Tibial nerve (tissue), 4 donors: ENCODE results near the gene EDDM13. TPM values are rescaled to one million over a fixed set of nuclear protein-coding genes. Genes with fewer than 3 reads are reported as not detected.

Experiments used
- DNase-seq, 2 donors: peaks; one replicate each; pipeline ENCODE4 v3.0.0-alpha.2; 2019; ENCODE audit warnings: low spot score in 2 of 2
- H3K27ac ChIP-seq, 4 donors: fragments of 200-600 bp; sonication (generic) in 3 of 4; one replicate each; pipeline ENCODE4 v1.5.1; 2017 to 2019; ENCODE audit warnings: mild to moderate bottlenecking in 1 of 4
- H3K27me3 ChIP-seq, 2 donors: fragments of 200-600 bp; sonication (generic) in 1 of 2; one replicate each; pipeline versions ENCODE4 v1.5.1 to v1.6.0; 2017 to 2019
- H3K36me3 ChIP-seq, 3 donors: fragments of 200-600 bp; sonication (generic); one replicate each; pipeline ENCODE4 v1.5.1; 2018 to 2019
- H3K4me1 ChIP-seq, 4 donors: fragments of 200-600 bp; sonication (generic) in 3 of 4; one replicate each; pipeline ENCODE4 v1.5.1; 2017 to 2019
- H3K4me3 ChIP-seq, 4 donors: fragments of 200-600 bp; sonication (generic) in 3 of 4; one replicate each; pipeline ENCODE4 v1.5.1; 2017 to 2019; ENCODE audit warnings: mild to moderate bottlenecking in 1 of 4, moderate library complexity in 1 of 4
- H3K9me3 ChIP-seq, 4 donors: fragments of 200-600 bp; sonication (generic) in 3 of 4; one replicate each; pipeline ENCODE4 v1.5.1; 2017 to 2019
- CTCF ChIP-seq, 5 experiments: fragments of 200-600 bp in 3 of 5; fragments of 450-650 bp in 2 of 5; sonication (generic) in 3 of 5; IDR thresholded peaks; one replicate each; pipeline ENCODE4 v1.5.1; 2016 to 2019; ENCODE audit warnings: antibody characterized with exemption in 5 of 5, mild to moderate bottlenecking in 3 of 5, moderate library complexity in 2 of 5
- EP300 ChIP-seq, 2 donors: sonication (generic); formaldehyde crosslinking; IDR thresholded peaks; one replicate each; pipeline ENCODE4 v1.6.1; 2017; ENCODE audit warnings: antibody characterized with exemption in 2 of 2, mild to moderate bottlenecking in 1 of 2
- POLR2A ChIP-seq, 2 donors: fragments of 450-650 bp; IDR thresholded peaks; one replicate each; pipeline ENCODE4 v1.6.1; 2017; ENCODE audit warnings: antibody characterized with exemption in 2 of 2, mild to moderate bottlenecking in 2 of 2, moderate library complexity in 2 of 2
- WGBS, 2 donors: methylation state at CpG; one replicate each; pipeline ENCODE4 v1.1.5; 2018; 5-methylcytosine and 5-hydroxymethylcytosine counted together
- total RNA-seq, 4 donors: library from RNA; depleted of rRNA; stranded (reverse); fragments of >200 nt; gene quantifications; one replicate each; pipeline ENCODE4 v1.1.0, GENCODE V29; 2016

Gene EDDM13
- total RNA-seq, 4 donors from 2014 or later: not detected

GRCh38 chr19:56314381-56315076, 42.0 kb downstream of the EDDM13 start, which contains the start of gene ZSCAN5A:
Gene ZSCAN5A (minus strand): TSS chr19:56314839. CDS start chr19:56225046, 89,793 bp downstream.
- H3K27me3 ChIP-seq: no peaks in the 10 kb centered on the region
- H3K27ac ChIP-seq: peak within 1 kb of the TSS; percentile 94 to 99 (median 98)
- 0% methylated on average over 34 to 35 of the region's 47 CpGs for WGBS, 2 donors
- peaks cover 0 to 28% (median 0%) of the 10 kb centered on the region in 3 donors for H3K36me3 ChIP-seq
- H3K9me3 ChIP-seq: no peaks in the 10 kb centered on the region
- H3K4me3 ChIP-seq: peak within 1 kb of the TSS; percentile 46 to 75 (median 66)
- TF ChIP-seq CTCF (IDR thresholded peaks at IDR 0.05): peak in 1 of 5 experiments; percentile 26
- TF ChIP-seq EP300 (IDR thresholded peaks at IDR 0.05): peak; percentile 53 to 81
- TF ChIP-seq POLR2A (IDR thresholded peaks at IDR 0.05): peak; percentile 13 to 32
- peaks cover 0 to 17% (median 3%) of the 10 kb centered on the region in 4 donors for H3K4me1 ChIP-seq
- DNase-seq: peak; percentile 94 to 95

- Histone ChIP-seq H3K4me3 (peak overlapping the region; percentile 46 to 75 (median 66)), H3K4me1 (peaks cover 0 to 17% (median 3%) of the 10 kb centered on the region in 4 donors)
- WGBS, 2 donors: 2 to 3% methylated on average over 30 to 31 of the region's 37 CpGs
Measured at GRCh38 chr19:56315077-56315828, 42.7 kb downstream of the EDDM13 start.

GRCh38 chr19:56316728-56317127, 44.2 kb downstream of the EDDM13 start:
- H3K4me3 ChIP-seq: no peak overlapping the region
- WGBS, 2 donors: 90 to 96% methylated on average over 5 of the region's 5 CpGs
- H3K9me3 ChIP-seq: no peaks in the 10 kb centered on the region
- no peak overlapping the region for H3K27ac ChIP-seq
- no peaks in the 10 kb centered on the region for H3K27me3 ChIP-seq
- no peak for DNase-seq
- H3K4me1 ChIP-seq: peaks cover 0 to 17% (median 3%) of the 10 kb centered on the region in 4 donors
- TF ChIP-seq EP300 (IDR thresholded peaks at IDR 0.05): no peak
- peaks cover 0 to 8% (median 0%) of the 10 kb centered on the region in 3 donors for H3K36me3 ChIP-seq

More at GRCh38 chr19:56315077-56315828, 42.7 kb downstream of the EDDM13 start:
- peak; percentile 88 to 96 for DNase-seq
- Histone ChIP-seq H3K27ac (peak overlapping the region; percentile 94 to 99 (median 98)), H3K9me3 (no peaks in the 10 kb centered on the region), H3K27me3 (no peaks in the 10 kb centered on the region), H3K36me3 (peaks cover 0 to 20% (median 0%) of the 10 kb centered on the region in 3 donors)
- TF ChIP-seq EP300 (IDR thresholded peaks at IDR 0.05) (peak; percentile 28 to 40), CTCF (IDR thresholded peaks at IDR 0.05) (no peak), POLR2A (IDR thresholded peaks at IDR 0.05) (peak; percentile 42 to 46)

- TF ChIP-seq EP300 (IDR thresholded peaks at IDR 0.05): no peak
- TF ChIP-seq POLR2A (IDR thresholded peaks at IDR 0.05): no peak
- TF ChIP-seq CTCF (IDR thresholded peaks at IDR 0.05): no peak
- H3K36me3 ChIP-seq: peaks cover 0 to under 1% (median 0%) of the 10 kb centered on the region in 3 donors
- H3K9me3 ChIP-seq: no peaks in the 10 kb centered on the region
- no peak overlapping the region for H3K27ac ChIP-seq
- H3K4me1 ChIP-seq: peaks cover 0 to 17% (median 3%) of the 10 kb centered on the region in 4 donors
- DNase-seq: no peak
- H3K4me3 ChIP-seq: no peak overlapping the region
- 40 to 52% methylated on average over 2 of the region's 2 CpGs for WGBS, 2 donors
- H3K27me3 ChIP-seq: no peaks in the 10 kb centered on the region
Measured at GRCh38 chr19:56317749-56318148, 45.2 kb downstream of the EDDM13 start.

- 87 to 91% methylated on average over 3 of the region's 3 CpGs for WGBS, 2 donors
- no peaks in the 10 kb centered on the region for H3K36me3 ChIP-seq
- peaks cover 0 to 8% (median 3%) of the 10 kb centered on the region in 4 donors for H3K4me1 ChIP-seq
- TF ChIP-seq EP300 (IDR thresholded peaks at IDR 0.05): no peak
- no peak for TF ChIP-seq POLR2A (IDR thresholded peaks at IDR 0.05)
- no peak for TF ChIP-seq CTCF (IDR thresholded peaks at IDR 0.05)
- no peak overlapping the region for H3K27ac ChIP-seq
- H3K4me3 ChIP-seq: no peak overlapping the region
- H3K9me3 ChIP-seq: no peaks in the 10 kb centered on the region
- DNase-seq: no peak
- H3K27me3 ChIP-seq: no peaks in the 10 kb centered on the region
Measured at GRCh38 chr19:56319991-56320390, 47.4 kb downstream of the EDDM13 start.
